Sigmoid colon (tissue), 4 donors: ENCODE data around the gene SPPL3.

ENCODE experiments used
- CTCF ChIP-seq, 4 experiments: fragments of 450-650 bp in 3 of 4; fragments of 200-600 bp in 1 of 4; IDR thresholded peaks; one replicate each; pipeline ENCODE4 v1.5.1; 2016 to 2019; ENCODE audit warnings: antibody characterized with exemption in 4 of 4, mild to moderate bottlenecking in 3 of 4, moderate library complexity in 2 of 4
- POLR2A ChIP-seq, 2 donors: fragments of 450-650 bp; IDR thresholded peaks; one replicate each; pipeline ENCODE4 v1.6.1; 2016; ENCODE audit warnings: antibody characterized with exemption in 2 of 2, mild to moderate bottlenecking in 2 of 2, moderate library complexity in 2 of 2
- POLR2AphosphoS5 ChIP-seq, 4 donors: sonication (generic); formaldehyde crosslinking; IDR thresholded peaks; one replicate each; pipeline ENCODE4 v1.6.1; 2017; ENCODE audit warnings: antibody characterized with exemption in 4 of 4

GRCh38 chr12:120814203-120814902 lies 89.8 kb downstream of the SPPL3 start:
- TF ChIP-seq POLR2A (IDR thresholded peaks at IDR 0.05) (no peak), CTCF (IDR thresholded peaks at IDR 0.05) (no peak), POLR2AphosphoS5 (IDR thresholded peaks at IDR 0.05) (no peak)
